HepG2 (cell line): Measurements from ENCODE around the gene OTP. TPM values are rescaled to one million over a fixed set of nuclear protein-coding genes. Genes with fewer than 3 reads are reported as not detected.
A peak's percentile ranks its signal among the peaks of the same experiment; 100 is the strongest.

Source experiments
- ATAC-seq: fragments of 200-7000 bp; cut with Tn5 transposase; 3 replicates; pipeline ENCODE4 v1.9.1; 2020; ENCODE audit warnings: mild to moderate bottlenecking, moderate library complexity
- BruUV-seq: library from RNA; stranded (reverse); fragments of 400-500 nt; replicated peaks from 2 replicates; lab custom pipeline; 2021; lab: Mats Ljungman, UMichigan
- CTCF ChIA-PET: fragments of 300-600 bp; formaldehyde crosslinking; extraction: SDS; loops from one replicate; lab custom pipeline; 2021; ENCODE audit warnings: low total read pairs, inconsistent platforms, low intra/inter-chr PET ratio; lab: Yijun Ruan, JAX
- POLR2A ChIA-PET: fragments of 350-600 bp; sonication (Branson Sonifier 250); formaldehyde crosslinking; loops from one replicate; lab custom pipeline; 2020; ENCODE audit warnings: antibody characterized with exemption, inconsistent platforms; lab: Yijun Ruan, JAX
- DNase-seq: peaks from one replicate; pipeline ENCODE4 v3.0.0-alpha.2; 2015; ENCODE audit warnings: low spot score
- FAIRE-seq: peaks from 3 replicates; lab custom pipeline; 2011; peaks lifted over from hg19 to GRCh38; lab: Jason Lieb, UNC
- H2AFZ ChIP-seq: one replicate; pipeline ENCODE4 v1.6.1; 2011; ENCODE audit warnings: low read length, inconsistent platforms
- H3K27ac ChIP-seq: fragments of 300-600 bp; 3 replicates; pipeline ENCODE4 v1.8.0; 2011; ENCODE audit warnings: mixed run types, mild to moderate bottlenecking, mixed read lengths, low read length, inconsistent platforms; ENCODE audit not compliant: insufficient read depth; ENCODE audit errors: extremely low read length
- H3K27me3 ChIP-seq, 2 experiments: fragments of 200-600 bp in 1 of 2; 2 replicates in 1 of 2; 3 replicates in 1 of 2; pipeline versions ENCODE4 v1.6.0 to v1.8.0; 2011; ENCODE audit warnings: low read length in 2 of 2, mild to moderate bottlenecking in 2 of 2, moderate library complexity in 2 of 2, inconsistent platforms in 1 of 2; ENCODE audit not compliant: insufficient read depth in 2 of 2, control insufficient read depth in 1 of 2
- H3K36me3 ChIP-seq, 2 experiments: fragments of 200-600 bp in 1 of 2; replicated peaks in 1 of 2; 2 replicates in 1 of 2; 3 replicates in 1 of 2; pipeline versions ENCODE4 v1.5.1 to v1.8.0; 2011; ENCODE audit warnings: low read length in 2 of 2, inconsistent platforms in 1 of 2; ENCODE audit not compliant: insufficient read depth in 2 of 2, control insufficient read depth in 1 of 2
- H3K4me1 ChIP-seq: 2 replicates; pipeline ENCODE4 v1.5.1; 2012; ENCODE audit warnings: low read length, inconsistent platforms; ENCODE audit not compliant: insufficient read depth
- H3K4me2 ChIP-seq: 2 replicates; pipeline ENCODE4 v1.6.0; 2011; ENCODE audit warnings: low read depth, low read length, inconsistent platforms
- H3K4me3 ChIP-seq, 3 experiments: fragments of 200-600 bp in 1 of 3; sonication (generic), shearing (Covaris generic) in 1 of 3; replicated peaks in 1 of 3; 2 replicates each; pipeline ENCODE4 v1.5.1; 2011 to 2016; ENCODE audit warnings: low read length in 3 of 3, inconsistent platforms in 2 of 3, low read depth in 2 of 3, mild to moderate bottlenecking in 2 of 3, control low read depth in 1 of 3, mixed read lengths in 1 of 3; ENCODE audit not compliant: insufficient read depth in 1 of 3
- H3K79me2 ChIP-seq: one replicate; pipeline ENCODE4 v1.6.1; 2011; ENCODE audit warnings: low read length, inconsistent platforms; ENCODE audit not compliant: insufficient read depth
- H3K9ac ChIP-seq: 2 replicates; pipeline ENCODE4 v1.6.0; 2011; ENCODE audit warnings: mild to moderate bottlenecking, low read depth, low read length, inconsistent platforms; ENCODE audit not compliant: insufficient read depth
- H3K9me3 ChIP-seq: 2 replicates; pipeline ENCODE4 v1.5.1; 2012; ENCODE audit warnings: mild to moderate bottlenecking, low read length
- H4K20me1 ChIP-seq: 2 replicates; pipeline ENCODE4 v1.6.0; 2011; ENCODE audit warnings: inconsistent platforms, mild to moderate bottlenecking, low read length, moderate library complexity; ENCODE audit not compliant: insufficient read depth
- AFF4 ChIP-seq: sonication (generic); formaldehyde crosslinking; IDR thresholded peaks from 2 replicates; pipeline ENCODE4 v1.4.0; 2020; ENCODE audit warnings: missing genetic modification reagents
- GATA4 ChIP-seq: sonication (generic); IDR thresholded peaks from 2 replicates; pipeline ENCODE4 v1.6.1; 2016; ENCODE audit warnings: antibody characterized with exemption, low read depth, borderline replicate concordance
- MATR3 ChIP-seq: sonication (generic); formaldehyde crosslinking; IDR thresholded peaks from 2 replicates; pipeline ENCODE4 v1.4.0; 2020; ENCODE audit warnings: missing genetic modification reagents
- MEIS1 ChIP-seq: sonication (generic); formaldehyde crosslinking; IDR thresholded peaks from 2 replicates; pipeline ENCODE4 v1.9.0; 2021; ENCODE audit warnings: mild to moderate bottlenecking, missing genetic modification reagents, moderate library complexity, borderline replicate concordance
- MTF2 ChIP-seq: sonication (generic); formaldehyde crosslinking; IDR thresholded peaks from 2 replicates; pipeline ENCODE4 v1.5.0; 2020; ENCODE audit warnings: missing genetic modification reagents, borderline replicate concordance
- MXD1 ChIP-seq: sonication (generic); formaldehyde crosslinking; IDR thresholded peaks from 2 replicates; pipeline ENCODE4 v1.4.0; 2020; ENCODE audit warnings: mild to moderate bottlenecking, missing genetic modification reagents
- NCOA1 ChIP-seq: sonication (generic); formaldehyde crosslinking; IDR thresholded peaks from 2 replicates; pipeline ENCODE4 v1.9.0; 2021; ENCODE audit warnings: missing genetic modification reagents
- REXO4 ChIP-seq: sonication (generic); formaldehyde crosslinking; IDR thresholded peaks from 2 replicates; pipeline ENCODE4 v1.8.0; 2022; ENCODE audit warnings: missing genetic modification reagents, mild to moderate bottlenecking, borderline replicate concordance
- SP4 ChIP-seq: sonication (generic); formaldehyde crosslinking; IDR thresholded peaks from 2 replicates; pipeline ENCODE4 v1.8.1; 2023; ENCODE audit warnings: mild to moderate bottlenecking, missing genetic modification reagents
- SPEN ChIP-seq: sonication (generic); formaldehyde crosslinking; IDR thresholded peaks from 2 replicates; pipeline ENCODE4 v1.5.1; 2020; ENCODE audit warnings: low read depth, mild to moderate bottlenecking, missing genetic modification reagents
- ZNF274 ChIP-seq: sonication (generic); formaldehyde crosslinking; IDR thresholded peaks from 2 replicates; pipeline ENCODE4 v1.5.1; 2020; ENCODE audit warnings: mild to moderate bottlenecking, missing genetic modification reagents
- WGBS: methylation state at CpG from one replicate; pipeline ENCODE4 v1.1.6; 2017; ENCODE audit warnings: low lambda C conversion rate; 5-methylcytosine and 5-hydroxymethylcytosine counted together
- in situ Hi-C: cut with HindIII; loops from 2 replicates; pipeline ENCODE4 v1.10.0; 2017; ENCODE audit warnings: low pct_unique_long_range_greater_than_20kb; ENCODE audit not compliant: extremely low pct_ligation_motif_present
- intact Hi-C: fragments of 100-400 bp; cut with micrococcal nuclease; formaldehyde crosslinking; loops from one replicate; pipeline ENCODE4 v1.10.0; 2022; ENCODE audit not compliant: unreplicated experiment
- polyA plus RNA-seq, 8 experiments: library from polyadenylated mRNA; depleted of rRNA in 3 of 8; stranded (reverse) in 7 of 8; unstranded in 1 of 8; fragments of >200 nt; fragmentation: Illumina TruSeq in 4 of 8; extraction: Trizol in 4 of 8; gene quantifications; 2 replicates each; pipeline versions ENCODE4 v1.2.1 to v1.2.3, GENCODE V29; 2011 to 2016; ENCODE audit warnings: low read depth in 4 of 8, missing spikeins in 1 of 8, mixed read lengths in 1 of 8; ENCODE audit not compliant: insufficient read depth in 1 of 8
- total RNA-seq, 5 experiments: library from RNA; depleted of rRNA; stranded (reverse); fragments of >200 nt; fragmentation: Illumina TruSeq; extraction: Trizol; gene quantifications; 2 replicates each; pipeline ENCODE4 v1.2.3, GENCODE V29; 2016; ENCODE audit warnings: low read depth in 1 of 5
- TF ChIP-seq, protein P1 (sequence below): IDR thresholded peaks from 2 replicates; pipeline ENCODE4 v1.6.1; 2016; ENCODE audit warnings: missing compliant biosample characterization, missing genetic modification reagents, borderline replicate concordance

Gene OTP
- total and polyA plus RNA-seq, 2 of the 13 experiments (the other 11 are each of a cell fraction or from before 2014, with no cell fraction given) = not detected

DNA sequence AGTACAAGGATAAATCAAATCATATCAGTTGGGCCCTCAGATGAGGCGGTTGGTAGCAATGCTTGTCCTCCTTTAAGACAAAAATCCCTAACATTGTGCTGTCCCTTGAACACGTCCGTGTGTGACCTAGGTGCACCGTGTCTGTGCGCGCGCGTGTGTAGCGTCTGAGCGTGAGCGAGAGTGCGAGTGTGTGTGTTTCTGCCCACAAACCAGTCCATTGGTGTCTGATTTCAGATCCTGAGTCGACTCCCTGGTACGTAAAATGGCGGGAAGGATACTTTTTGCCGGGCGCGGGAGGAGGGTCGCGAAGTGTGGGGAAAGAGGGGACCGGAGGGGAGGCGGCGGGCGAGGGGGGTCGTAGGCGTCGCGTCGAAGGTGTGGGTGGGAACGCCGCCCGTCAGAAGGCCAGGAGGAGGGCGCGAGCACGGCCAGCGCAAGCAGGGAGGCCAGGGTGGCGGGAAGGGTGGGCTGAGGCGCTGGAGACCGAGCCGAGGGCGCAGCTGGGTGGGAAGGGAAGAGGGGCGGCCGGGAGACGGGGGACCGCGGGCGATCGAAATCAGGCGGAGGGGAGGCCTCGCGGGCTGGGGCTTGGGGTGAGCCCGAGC is 8.9 kb downstream of the OTP start:
- H2AFZ ChIP-seq = no peak overlapping the region
- TF ChIP-seq, protein P1, sequence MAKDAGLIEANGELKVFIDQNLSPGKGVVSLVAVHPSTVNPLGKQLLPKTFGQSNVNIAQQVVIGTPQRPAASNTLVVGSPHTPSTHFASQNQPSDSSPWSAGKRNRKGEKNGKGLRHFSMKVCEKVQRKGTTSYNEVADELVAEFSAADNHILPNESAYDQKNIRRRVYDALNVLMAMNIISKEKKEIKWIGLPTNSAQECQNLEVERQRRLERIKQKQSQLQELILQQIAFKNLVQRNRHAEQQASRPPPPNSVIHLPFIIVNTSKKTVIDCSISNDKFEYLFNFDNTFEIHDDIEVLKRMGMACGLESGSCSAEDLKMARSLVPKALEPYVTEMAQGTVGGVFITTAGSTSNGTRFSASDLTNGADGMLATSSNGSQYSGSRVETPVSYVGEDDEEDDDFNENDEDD (CRISPR knock-in tag) = no peak
- TF ChIP-seq SP4 (CRISPR knock-in tag) (0 out of 2 replicates have a peak, but pooled peaks have one; percentile 24), MXD1 (CRISPR knock-in tag) (no peak), ZNF274 (CRISPR knock-in tag) (no peak), NCOA1 (CRISPR knock-in tag) (no peak), MEIS1 (CRISPR knock-in tag) (no peak), MTF2 (CRISPR knock-in tag) (0 out of 2 replicates have a peak, but pooled peaks have one; percentile 21), SPEN (CRISPR knock-in tag) (no peak), MATR3 (no peak), REXO4 (CRISPR knock-in tag) (no peak), GATA4 (no peak), AFF4 (no peak)

More for the DNA sequence above, 8.9 kb downstream of the OTP start:
- intact Hi-C loops = no loop called here
- Histone ChIP-seq H4K20me1 (no peaks in the 10 kb centered on the region), H3K36me3 (no peaks in the 10 kb centered on the region), H3K79me2 (no peaks in the 10 kb centered on the region), H3K4me2 (peak overlapping the region; percentile 93), H3K9me3 (no peaks in the 10 kb centered on the region), H3K4me3 (peak overlapping the region; percentile 53 to 78 (median 55); a peak in 4 of 6 replicates), H3K27me3 (peaks cover 0 to 42% of the 10 kb centered on the region in 2 experiments; a peak in 4 of 5 replicates), H3K27ac (no peak overlapping the region), H3K9ac (no peak overlapping the region), H3K4me1 (peaks cover 9% of the 10 kb centered on the region)
- ChIA-PET CTCF (no interaction called here), POLR2A (no interaction called here)
- DNase-seq = no peak
- ATAC-seq = no peak
- 54% methylated on average over 52 of the region's 52 CpGs for WGBS
- BruUV-seq = no TSS peak
- FAIRE-seq = no peak
- in situ Hi-C loops = no loop called here
